ENCODE data around the gene ATG3.
"Not testable (repeated sequence)": the region's sequence is repeated elsewhere in the genome, so short reads cannot be mapped to it uniquely, and the experiment has no call there.

DNA sequence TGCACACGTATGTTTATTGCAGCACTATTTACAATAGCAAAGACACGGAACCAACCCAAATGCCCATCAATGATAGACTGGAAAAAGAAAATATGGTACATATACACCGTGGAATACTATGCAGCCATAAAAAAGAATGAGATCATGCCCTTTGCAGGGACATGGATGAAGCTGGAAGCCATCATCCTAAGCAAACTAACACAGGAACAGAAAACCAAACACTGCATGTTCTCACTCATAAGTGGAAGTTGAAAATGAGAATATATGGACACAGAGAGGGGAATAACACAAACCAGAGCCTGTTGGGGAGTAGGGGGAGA, 67.4 kb downstream of the ATG3 start:
- TF ChIP-seq, protein P1, sequence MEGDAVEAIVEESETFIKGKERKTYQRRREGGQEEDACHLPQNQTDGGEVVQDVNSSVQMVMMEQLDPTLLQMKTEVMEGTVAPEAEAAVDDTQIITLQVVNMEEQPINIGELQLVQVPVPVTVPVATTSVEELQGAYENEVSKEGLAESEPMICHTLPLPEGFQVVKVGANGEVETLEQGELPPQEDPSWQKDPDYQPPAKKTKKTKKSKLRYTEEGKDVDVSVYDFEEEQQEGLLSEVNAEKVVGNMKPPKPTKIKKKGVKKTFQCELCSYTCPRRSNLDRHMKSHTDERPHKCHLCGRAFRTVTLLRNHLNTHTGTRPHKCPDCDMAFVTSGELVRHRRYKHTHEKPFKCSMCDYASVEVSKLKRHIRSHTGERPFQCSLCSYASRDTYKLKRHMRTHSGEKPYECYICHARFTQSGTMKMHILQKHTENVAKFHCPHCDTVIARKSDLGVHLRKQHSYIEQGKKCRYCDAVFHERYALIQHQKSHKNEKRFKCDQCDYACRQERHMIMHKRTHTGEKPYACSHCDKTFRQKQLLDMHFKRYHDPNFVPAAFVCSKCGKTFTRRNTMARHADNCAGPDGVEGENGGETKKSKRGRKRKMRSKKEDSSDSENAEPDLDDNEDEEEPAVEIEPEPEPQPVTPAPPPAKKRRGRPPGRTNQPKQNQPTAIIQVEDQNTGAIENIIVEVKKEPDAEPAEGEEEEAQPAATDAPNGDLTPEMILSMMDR (IDR thresholded peaks at IDR 0.05), result not testable (repeated sequence)
- TF ChIP-seq ZFX (IDR thresholded peaks at IDR 0.05; ENCODE audit: borderline replicate concordance), result not testable (repeated sequence)
